ENCODE measurements around the gene SLC15A3.
A peak's percentile ranks its signal among the peaks of the same experiment; 100 is the strongest.

Gene SLC15A3

GRCh38 chr11:60928563-60929001, 23.4 kb downstream of the SLC15A3 start:
- DNase-seq (ENCODE audit: low read depth) = no peak

DNA sequence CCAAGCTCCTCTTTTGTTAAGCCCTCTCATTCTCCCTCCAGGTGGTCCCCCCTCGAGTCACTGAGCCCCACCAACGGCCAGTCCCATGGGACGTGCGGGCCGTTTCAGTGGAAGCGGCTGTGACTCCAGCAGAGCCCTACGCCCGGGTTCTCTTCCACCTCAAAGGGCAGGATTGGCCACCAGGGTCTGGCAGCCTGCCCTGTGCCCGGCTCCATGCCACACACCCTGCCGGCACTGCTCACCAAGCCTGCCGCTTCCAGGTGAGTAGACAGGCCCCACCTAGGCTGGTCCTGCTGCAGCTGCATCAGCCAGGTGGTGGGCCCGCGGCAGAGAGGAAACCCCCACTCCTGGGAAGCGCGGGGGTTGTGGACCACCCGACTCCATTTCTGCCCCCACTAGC, 24.4 kb downstream of the SLC15A3 start:
- no peak for DNase-seq (ENCODE audit: low read depth)

DNA sequence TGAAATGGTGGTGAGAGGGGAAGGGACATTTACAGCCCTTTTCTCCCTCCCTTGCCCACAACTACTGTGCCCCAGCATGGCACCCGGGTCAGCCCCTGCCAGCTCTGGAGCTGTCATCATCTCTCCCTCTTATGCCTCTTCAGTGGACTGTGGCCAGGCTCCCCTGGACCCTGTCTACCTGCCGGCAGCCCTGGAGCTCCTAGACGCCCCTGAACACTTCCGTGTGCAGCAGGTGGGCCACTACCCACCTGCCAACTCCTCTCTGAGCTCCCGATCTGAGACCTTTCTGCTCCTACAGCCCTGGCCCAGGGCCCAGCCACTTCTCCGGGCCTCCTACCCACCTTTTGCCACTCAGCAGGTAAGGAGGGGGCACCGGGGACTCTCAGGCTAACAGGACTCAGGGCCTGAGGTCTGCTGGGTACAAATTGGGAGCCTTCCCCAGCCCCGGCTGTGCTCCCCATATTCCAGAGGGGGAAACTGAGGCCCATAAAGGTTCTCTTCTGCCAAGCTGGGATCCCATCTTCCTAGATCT, 24.8 kb downstream of the SLC15A3 start:
- no peak for DNase-seq (ENCODE audit: low read depth)

GRCh38 chr11:60926500-60926899, 25.5 kb downstream of the SLC15A3 start:
- DNase-seq (ENCODE audit: low read depth) = no peak

DNA sequence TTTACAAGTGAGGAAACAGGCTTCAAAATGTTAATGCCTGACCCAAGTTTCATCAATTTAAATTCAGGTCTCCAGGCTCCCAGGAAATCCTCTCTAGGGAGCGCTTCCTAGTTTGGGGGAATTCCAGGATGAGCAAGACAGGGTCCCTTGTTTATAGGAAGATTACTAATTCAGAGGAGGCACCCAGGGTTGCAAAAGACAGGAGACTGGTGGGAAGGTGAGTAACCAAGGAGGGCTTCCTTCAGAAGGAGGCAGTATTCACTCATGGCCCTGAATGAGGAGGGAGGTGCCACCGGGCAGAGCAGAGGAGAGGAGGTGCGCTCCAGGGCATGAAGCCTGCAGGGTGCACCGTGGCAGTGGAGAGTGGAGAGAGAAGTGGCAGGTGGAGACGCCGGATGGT, 26.1 kb downstream of the SLC15A3 start:
- no peak for DNase-seq (ENCODE audit: low read depth)

- DNase-seq (ENCODE audit: low read depth) = no peak
These were observed 26.8 kb downstream of the SLC15A3 start for GRCh38 chr11:60924906-60925853.

DNA sequence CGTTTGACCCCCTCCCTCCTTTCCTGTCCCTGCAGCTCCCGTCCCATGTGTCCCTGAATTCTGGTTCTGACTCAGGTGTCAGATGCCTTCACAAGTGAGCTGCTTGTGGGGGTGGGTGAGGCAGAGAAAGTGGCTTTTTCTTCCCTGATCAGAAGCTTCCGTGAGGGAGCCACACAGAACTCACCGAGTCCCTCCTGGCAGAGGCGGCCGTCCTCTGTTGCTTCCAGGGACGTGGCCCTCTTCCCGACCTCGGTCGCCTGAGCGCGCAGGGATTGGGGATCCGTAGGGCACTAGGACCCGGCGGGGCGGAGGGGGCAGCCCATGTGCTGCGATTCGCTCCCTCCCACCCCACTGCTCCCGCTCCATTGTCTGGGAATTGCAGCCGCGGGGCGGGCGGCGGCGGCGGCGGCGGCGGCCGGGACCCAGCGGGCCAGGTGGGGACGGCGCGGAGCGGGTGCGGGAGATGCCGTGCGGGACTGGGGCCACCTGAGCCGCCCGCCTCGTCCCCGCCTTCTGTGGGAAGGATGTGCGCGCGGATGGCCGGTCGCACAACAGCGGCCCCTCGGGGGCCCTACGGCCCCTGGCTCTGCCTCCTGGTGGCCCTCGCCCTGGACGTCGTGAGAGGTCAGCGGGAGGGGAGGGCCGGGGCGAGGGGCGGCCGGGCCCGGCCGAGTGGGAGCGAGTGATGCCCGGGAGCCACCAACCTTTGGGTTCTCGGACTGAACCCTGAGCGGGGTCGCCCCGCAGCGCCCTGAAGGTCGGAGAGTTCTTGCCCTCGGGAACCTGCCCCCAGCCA, 27.7 kb downstream of the SLC15A3 start, which contains the start of gene TMEM132A:
Gene TMEM132A, plus strand, starts transcription at position 351 of the 796 bp plus-strand sequence. Its CDS starts 174 bp downstream, at position 525.
- no peak for DNase-seq (ENCODE audit: low read depth)

GRCh38 chr11:60923800-60924109, 28.2 kb downstream of the SLC15A3 start:
- no peak for DNase-seq (ENCODE audit: low read depth)

- no peak for DNase-seq (ENCODE audit: low read depth)
These were observed 28.6 kb downstream of the SLC15A3 start for GRCh38 chr11:60923326-60923725.

GRCh38 chr11:60922906-60923305, 29.1 kb downstream of the SLC15A3 start:
- DNase-seq (ENCODE audit: low read depth) = no peak

- DNase-seq (ENCODE audit: low read depth) = no peak
These were observed 30.1 kb downstream of the SLC15A3 start for GRCh38 chr11:60921777-60922335.

DNA sequence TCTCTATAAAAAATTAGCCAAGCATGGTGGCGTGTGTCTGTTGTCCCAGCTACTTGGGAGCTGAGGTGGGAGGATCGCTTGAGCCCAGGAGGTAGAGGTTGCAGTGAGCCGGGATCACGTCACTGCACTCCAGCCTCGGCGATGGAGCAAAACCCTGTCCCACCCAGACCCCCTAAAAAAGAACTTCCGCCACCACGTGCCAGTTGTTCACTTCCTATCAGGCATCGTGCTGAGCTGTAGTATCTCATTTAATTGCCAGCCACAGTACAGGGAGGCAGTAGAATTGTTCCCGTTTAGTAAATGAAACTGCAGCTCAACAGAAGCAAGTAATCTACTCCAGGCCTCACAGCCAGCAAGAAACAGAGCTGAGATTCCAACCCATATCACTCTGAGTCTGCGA, 30.7 kb downstream of the SLC15A3 start:
- no peak for DNase-seq (ENCODE audit: low read depth)

- no peak for DNase-seq (ENCODE audit: low read depth)
These were observed 32.0 kb downstream of the SLC15A3 start for GRCh38 chr11:60919956-60920355.

GRCh38 chr11:60919320-60919719, 32.7 kb downstream of the SLC15A3 start:
- no peak for DNase-seq (ENCODE audit: low read depth)

- no peak for DNase-seq (ENCODE audit: low read depth)
These were observed 33.1 kb downstream of the SLC15A3 start for GRCh38 chr11:60918939-60919265.

DNA sequence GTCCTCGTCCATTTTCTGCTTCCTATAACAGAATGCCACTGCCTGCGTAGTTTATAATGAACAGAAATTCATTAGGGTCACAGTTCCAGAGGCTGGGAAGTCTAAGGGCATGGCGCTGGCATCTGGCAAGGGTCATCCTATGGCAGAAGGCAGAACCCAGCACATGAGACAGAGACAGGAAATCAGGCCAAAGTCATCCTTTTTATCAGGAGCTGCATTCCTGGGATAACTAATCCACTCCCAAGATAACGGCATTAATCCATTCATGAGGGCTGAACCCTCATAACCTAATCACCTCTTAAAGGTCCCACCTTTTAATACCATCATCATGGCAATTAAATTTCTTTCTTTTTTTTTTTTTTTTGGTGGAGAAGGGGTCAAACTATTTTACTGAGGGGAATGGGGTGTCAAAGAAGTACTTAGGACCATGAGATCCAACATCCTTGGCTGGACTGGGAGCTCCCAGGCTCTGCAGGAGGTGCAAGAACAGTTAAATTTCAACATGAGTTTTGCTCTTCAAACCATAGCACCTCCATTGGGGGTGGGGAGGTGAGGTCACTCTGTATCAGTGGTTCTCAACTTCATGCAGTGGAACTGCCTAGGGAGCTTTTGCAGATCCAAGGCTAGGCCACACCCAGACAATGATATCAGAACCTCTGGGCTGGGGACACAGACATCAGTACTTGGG, 33.6 kb downstream of the SLC15A3 start:
- DNase-seq (ENCODE audit: low read depth) = no peak

DNA sequence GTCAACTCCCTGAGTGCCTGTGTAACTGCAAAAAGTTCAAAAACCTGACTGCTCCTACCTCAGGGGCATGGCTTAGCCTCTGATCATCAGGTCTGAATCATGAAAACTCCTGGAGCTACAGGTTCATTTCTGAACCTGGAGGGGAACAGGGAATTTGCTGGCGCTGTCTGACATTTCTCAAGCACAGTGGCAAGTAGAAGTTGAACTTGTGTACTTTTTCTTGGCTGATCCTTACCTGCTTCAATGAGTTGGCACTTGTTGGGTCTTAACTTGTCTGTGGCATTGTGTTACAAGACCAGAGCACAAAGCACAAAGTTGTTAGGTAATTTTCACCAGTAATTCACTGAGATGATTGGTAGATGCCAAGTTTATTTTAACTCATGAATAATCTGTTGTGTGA, 34.7 kb downstream of the SLC15A3 start:
- no peak for DNase-seq (ENCODE audit: low read depth)

- DNase-seq (ENCODE audit: low read depth) = no peak
These were observed 35.2 kb downstream of the SLC15A3 start for GRCh38 chr11:60916669-60917206.

DNA sequence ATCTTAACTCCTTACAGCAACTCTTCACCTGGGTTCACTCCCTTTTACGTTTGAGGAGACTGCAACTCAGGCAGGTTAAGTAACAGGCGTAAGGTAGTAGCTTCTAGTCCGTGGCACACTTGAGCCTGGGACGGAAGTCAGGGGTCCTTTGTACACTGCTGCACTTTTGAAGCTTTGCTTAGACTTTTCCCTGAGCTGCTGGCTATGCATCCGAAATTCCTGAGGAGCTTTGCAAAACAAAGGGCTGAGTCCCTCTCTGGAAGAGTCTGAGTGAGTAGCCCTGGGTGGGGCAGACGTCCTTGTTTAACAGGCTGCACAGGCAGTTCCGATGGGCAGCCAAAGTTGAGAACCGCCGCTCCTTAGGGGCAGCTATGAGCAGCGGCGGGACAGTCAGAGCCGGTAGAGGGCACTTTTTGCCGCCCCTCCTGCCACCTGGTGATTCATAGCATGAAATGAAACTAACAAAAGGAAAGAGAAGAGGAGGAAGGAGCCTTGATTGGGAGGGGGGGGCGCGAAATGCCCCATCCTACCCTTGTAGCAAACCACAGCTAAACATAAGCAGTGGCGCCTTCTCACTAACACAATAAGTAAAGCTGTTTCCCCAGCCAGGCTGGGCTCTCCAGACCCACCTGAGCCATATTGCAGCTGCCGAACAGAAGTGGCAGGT, 36.6 kb downstream of the SLC15A3 start:
- peak; percentile 62 for DNase-seq (ENCODE audit: low read depth)

DNA sequence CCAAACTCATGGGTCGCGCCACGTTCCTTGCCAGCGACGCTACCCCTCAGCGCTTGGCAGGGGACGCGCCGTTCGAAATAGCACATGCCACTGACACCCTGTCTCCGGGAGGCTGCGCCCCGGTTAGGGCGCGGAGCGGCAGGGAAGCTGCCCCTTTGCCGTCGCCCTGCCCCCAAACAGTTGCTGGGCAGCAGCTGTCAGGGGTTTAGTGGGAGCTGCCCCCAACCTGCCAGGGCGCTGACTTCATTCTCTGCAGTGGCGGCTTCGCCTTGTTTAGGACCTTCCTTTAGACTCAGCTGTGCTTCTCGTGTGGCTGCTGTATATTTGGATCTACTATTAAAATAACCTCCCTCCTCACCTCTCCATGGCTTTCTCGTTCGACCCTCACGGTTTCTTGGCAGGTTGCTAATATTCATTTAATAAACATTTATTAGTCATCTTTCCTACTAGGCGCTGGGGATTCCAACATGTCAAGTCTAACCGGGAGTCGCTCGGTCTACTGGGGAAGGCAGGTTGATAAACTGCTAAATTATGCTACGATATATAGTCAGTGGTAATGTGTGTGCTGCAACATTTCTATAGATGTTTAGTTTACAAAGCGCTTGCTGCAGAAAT, 37.2 kb downstream of the SLC15A3 start:
- DNase-seq (ENCODE audit: low read depth) = no peak
